HG02938 (cell line): ENCODE results near the gene TNFRSF11A.

Experiments
- ATAC-seq: cut with Tn5 transposase; IDR thresholded peaks from one replicate; pipeline ENCODE4 v1.9.1; 2021; ENCODE audit warnings: mild to moderate bottlenecking, moderate library complexity; ENCODE audit not compliant: unreplicated experiment

The TNFRSF11A gene

DNA sequence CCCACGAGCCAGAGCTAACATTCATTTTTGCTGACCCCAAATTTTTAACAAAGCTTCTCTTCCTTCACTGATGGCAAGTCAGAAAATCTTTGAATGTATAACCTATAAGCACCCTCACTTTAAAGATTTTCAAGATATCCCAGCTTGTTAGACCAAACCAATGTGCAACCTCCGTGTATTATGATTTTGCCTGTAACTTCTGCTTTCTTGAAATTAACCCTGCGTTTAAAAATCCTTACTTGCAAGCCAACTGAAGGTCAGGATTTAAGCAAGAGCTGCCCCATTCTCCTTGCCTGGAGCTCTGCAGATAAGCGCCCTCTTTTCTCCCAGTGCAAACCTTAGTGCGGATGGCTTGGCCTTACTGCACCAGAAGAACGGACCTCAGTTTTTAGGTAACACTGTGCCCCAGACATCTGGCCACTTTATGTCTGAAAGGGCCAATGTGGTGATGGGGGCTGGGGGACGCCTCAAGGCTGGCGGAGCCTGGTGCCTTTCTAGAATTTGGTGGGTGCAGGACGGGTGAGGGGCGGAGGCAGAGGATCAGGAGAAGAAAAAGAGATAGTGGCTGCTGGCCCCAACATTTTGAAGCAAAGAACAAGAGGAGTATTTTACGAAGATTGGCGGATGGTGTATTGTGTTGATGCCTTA, 805 bp upstream of the TNFRSF11A start:
- peak; percentile 0 for ATAC-seq

GRCh38 chr18:62325806-62326645, 916 bp downstream of the TNFRSF11A start:
- no peak for ATAC-seq

DNA sequence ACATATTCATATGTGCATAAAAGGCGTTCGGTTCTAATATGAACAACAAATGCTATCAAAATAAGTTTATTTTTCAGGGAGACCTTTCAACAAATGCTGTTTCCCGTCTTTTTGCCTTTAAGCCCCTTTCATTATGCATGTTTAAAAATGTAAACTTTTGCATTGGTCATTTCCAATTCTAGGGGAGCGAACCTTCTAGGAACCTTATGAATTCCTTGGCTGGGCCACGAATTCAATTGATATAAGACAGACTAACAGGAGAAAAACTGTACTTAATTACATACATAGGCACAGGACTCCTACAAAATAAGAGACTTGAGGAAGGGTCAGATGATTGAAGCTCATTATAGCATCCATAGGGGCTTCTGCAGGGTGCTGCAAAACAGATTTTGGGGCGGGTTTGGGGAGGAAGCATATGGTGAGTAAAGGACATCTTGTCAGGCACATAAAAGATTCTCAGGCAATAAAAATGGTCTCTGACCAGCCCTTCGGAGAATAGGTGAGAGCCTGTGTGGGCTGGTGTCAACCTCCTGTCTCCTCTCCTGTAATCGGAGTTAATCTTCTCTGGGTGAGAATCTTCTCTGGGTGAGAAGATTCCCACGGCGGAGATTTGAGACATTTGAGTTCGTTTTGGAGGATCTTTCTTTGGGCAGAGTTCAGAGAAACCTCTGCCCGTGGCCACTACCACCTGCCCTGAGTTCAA, 1.7 kb downstream of the TNFRSF11A start:
- ATAC-seq: no peak

DNA sequence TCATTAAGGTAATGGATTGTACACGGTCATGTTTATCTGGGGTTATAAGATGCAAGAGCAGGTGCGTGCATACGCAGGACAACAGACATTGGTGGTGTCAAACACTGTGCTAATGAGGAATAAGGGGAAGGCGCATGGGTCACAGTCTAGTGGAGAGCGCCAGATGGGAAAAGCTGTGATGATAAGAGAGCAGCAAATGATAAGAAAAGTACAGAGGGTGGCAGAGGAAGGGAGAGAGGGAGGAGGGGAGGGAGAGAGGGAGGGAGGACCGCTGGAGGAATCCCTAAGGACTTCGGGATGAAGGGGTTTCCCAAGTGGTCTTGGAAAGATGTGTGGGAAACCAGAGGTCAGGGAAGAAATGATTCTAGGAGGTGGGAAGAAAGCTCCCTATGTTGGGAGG, 2.9 kb downstream of the TNFRSF11A start:
- no peak for ATAC-seq

DNA sequence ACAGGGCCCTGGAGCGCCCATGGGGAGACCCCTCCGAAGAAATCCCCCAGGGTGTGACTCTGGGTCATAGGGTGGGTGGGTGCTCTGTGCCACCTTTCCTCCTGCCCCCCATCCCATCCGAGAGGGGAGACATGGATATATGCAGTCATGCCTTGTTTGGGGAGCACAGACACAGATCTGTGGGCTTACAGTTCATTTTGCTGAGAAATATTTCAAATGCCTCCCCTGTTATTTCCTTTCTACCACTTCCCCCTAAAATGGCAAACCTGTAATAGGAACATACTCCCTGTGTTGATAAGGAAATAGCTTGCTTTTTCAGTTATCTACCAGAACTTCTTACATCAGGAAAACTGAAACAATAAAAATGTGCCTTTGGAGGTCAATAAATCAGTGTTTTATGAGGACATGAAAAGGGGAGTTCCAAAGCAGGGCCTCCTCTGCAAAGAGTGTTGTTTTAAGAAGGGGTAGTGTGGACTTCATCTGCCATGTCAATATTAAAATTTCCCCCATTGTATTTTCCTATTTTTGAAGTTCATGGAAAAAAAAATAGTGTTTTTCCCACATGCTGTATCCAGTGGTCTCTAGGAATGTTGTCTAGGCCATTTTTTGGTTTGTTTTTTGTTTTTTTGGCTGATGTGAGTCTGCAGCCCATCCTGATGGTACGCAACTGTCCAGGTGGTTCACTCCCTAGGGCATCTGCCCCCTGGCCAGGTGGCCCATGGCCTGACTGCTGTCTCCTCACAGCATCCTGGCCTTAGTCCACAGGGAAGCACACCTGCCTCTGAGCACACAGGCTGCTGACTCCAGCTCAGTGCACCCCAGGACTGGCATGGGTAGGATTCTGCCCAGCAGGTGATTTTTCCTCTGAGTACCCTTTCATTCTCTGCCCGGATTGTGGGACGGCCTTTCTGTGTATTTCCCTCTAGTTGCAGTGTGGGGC, 3.7 kb downstream of the TNFRSF11A start:
- ATAC-seq: no peak

DNA sequence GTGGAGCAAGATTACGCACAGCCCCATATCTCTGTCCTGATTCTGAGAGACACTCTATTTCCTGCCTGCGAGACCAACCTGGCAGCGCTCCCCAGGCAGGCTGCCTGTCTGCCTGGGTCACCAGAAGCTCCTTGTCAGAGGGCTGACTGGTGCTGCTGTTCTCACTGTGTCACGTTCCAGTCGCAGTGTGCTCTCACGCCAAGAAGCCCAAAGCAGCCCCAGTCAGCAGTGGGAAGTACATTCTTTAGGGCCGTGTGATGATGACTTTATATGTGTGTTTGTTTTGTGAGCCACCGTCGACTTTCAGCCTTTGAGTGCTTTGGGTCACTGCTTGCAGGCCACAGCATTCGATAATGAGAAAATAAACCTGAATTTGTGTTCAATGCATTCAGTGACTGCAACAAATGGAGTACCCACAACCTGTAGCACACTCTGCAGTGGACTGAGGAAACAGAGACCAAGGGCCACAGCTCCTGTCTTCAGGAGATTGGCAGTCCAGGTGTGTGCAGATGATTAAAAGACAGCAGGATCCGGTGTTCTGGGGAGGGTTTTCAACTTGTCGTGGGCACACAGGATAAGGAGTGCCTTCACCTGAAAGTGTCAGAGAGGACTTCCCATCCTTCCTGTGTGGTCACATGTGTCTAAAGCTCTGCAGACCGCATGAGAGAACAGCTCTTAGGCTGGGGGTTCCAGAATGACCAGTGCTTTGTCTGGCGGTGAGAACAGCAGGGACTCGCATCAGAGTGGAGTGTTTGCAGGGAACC, 4.8 kb downstream of the TNFRSF11A start:
- no peak for ATAC-seq

- no peak for ATAC-seq
These were observed 5.5 kb downstream of the TNFRSF11A start for GRCh38 chr18:62330650-62331049.

DNA sequence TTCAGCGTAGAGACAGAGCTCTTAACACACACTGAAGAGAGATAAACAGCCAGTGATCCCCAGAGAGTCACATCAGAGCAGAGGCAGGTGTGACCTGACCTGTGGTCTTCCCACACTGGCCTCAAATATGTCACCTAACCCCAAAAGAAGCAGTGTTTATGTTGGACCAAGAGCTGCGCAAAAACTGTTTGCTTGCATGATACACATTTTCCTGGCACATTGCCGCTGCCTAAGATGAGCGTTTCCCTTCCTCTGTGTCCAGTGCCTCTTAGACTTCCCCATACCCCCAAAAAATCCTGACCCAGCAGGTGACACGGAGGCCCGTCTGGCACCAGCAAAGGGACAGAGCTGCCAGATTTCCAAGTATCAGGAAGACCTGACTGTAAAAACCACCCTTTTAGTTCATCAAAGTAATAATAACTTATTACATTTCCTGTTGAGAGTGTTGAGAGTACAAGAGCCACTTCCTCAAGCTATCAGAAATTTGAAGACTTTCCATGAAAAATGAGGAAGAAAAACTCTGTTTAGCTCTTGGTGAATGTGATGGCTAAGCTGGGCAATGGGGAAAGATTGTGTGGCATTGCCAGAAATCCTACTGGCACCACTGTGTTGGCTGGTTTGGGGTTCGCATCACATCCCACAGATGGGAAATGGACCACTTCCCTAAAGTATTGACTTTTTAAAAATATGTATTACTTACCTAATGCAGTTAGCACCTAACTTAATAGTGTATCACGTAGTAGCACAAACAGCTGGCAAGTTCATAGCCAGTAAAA, 6.7 kb downstream of the TNFRSF11A start:
- no peak for ATAC-seq

- no peak for ATAC-seq
These were observed 7.3 kb downstream of the TNFRSF11A start for GRCh38 chr18:62332431-62332830.

DNA sequence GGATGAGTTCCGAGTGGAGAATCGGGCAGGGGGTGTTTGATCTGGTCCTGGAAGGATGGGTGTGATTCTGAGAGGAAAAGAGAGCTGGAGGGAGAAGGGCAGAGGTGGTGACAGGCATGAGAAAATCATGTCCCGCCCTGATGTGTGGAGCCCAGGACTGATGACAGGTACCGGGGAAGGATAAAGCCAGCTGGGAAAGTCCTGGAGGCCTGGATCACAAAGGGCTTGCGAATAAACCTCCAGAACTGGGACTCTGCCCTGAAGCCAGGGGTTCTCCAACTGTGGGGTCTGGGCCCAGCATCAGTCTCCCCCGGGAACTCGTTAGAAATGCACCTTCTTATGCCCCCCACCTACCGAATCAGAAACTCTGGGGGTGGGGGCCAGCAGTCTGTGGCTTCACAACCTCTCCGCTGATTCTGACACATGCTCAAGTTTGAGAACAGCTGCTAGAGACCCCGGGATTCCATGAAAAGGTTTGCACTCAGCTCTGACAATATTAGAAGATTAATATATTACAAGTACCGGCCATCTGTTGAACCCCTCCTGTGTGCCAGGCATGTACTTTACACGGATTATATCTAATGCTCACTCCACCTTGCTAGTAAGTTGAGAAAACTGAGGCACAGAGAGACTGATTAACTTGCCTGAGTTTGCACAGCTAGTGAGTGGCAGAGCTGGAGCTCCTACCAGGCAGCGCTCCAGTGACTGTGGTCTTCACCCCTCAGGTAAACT, 8.0 kb downstream of the TNFRSF11A start:
- ATAC-seq: no peak

GRCh38 chr18:62334120-62334519, 9.0 kb downstream of the TNFRSF11A start:
- no peak for ATAC-seq

DNA sequence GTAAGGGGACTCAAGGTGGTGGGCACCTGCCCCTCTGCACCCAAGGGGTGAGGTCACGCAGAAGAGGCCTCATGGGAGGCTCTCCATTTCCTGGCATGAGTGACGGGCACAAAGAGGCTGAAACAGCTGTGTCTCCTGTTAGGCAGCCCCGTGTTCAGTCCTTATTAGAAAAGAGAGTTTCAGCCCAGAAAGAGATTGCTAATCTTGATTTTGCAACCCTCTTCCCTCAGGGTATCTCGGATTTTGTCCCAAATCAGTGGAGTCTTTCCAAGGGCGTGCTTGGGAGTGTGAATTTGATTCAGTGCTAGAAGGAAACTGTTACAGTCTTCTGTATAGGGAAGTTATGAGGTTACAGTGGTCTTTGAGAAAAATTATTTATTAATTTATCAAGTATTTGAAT, 10.4 kb downstream of the TNFRSF11A start:
- ATAC-seq: no peak

DNA sequence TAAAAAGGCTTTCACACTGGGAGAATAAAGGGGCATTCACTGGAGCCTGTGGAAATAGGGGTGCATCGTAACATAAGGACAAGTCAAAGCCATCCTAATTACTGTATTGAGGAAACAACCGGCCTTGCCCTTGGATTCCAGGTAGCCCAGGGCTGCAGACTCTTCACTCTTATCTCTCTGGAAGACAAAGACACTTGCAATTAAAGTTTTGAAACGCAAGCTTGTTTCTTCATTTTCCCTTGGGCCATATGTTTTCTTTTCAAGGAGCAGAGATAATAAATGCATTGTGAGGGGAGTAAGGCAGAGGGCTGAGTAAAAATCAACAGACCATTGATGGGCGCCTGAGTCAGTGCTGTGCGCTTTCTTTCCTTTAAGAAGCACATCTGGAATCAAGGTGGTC, 11.5 kb downstream of the TNFRSF11A start:
- no peak for ATAC-seq

DNA sequence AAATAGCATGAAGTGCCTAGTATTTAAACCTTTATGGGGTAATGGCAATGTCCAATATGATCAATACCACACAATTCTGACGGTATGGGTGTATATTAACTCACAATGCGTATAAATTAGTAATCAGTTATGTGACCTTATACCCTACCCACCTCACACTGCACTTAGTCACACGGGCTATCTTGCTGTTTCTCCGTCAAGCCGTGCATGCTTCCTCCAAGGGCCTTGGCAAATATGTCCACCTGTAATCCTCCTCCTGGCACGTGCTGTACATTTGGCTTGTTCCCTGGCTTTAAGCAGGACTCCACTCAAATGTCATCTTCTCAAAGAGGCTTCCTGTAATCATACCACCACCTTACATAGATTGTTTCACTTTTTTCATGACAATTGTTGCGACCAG, 12.2 kb downstream of the TNFRSF11A start:
- ATAC-seq: no peak

DNA sequence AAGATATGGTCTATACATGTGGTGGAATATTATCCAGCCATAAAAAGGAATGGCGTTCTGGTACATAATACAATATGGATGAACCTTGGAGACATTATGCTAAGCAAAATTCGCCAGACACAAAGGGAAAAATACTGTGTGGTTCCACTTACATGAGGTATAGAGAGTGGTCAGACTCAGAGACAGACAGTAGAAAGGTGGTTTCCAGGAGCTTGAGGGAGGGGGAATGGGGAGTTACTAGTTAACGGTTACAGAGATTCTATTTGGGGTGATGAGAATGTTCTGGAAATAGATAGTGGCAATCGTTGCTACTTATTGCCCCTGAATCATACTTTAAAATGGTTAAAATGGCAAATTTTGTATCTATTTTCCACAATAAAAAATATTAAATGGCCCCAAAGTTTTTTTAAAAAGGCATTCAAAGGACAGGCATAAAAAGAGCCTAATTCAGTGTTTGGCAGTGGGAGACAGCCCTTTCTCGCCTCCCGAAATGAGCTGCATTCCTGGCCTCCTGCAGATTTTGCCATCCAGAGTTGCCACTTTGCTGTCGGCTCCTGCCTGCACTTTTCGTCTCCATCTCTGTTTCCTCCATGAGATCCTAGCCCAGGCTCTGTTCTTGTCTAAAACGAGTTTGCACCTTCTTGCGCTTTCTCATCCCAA, 13.5 kb downstream of the TNFRSF11A start:
- peak; percentile 49 for ATAC-seq

DNA sequence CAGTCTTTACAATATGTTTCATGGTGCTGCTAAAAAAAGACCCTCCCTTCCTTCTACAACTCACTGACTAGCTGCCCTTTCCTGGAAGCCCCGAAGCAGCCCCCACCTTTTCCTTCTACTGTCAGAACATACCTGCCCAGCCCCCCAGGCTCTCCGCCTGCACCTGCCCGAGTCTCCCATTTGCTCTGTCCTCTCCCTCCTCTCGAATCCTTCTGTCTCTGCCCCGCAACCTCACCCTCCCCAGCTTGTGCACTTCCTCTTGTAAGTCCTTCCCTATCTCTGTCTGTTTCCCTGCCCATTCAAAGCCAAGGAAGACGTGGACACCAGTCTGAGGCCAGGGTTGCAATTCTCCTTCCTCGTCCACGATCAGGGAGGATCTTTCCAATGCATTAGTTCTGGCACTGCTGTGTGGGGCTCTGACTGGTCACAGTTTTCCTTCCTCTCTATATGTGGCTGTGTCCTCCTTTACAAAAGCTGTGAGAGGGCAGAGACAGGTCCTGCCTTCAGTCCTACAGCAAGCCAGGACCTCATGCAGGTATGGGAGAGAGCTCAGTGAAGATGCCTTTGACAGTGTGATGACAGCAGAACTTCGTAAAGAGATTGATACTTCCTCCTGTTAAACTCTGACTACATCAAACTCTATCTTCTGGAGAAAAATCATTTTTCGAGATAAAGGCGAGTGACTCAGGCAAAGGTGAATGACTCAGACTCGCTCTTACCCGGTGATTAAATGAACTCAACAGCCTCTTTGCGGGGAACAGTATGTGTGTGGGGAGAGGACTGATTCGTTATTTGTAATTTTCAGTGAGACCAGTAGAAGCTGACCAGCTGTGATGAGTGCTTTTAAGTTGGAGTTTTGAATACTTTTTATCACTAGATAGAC, 14.2 kb downstream of the TNFRSF11A start:
- ATAC-seq: no peak

DNA sequence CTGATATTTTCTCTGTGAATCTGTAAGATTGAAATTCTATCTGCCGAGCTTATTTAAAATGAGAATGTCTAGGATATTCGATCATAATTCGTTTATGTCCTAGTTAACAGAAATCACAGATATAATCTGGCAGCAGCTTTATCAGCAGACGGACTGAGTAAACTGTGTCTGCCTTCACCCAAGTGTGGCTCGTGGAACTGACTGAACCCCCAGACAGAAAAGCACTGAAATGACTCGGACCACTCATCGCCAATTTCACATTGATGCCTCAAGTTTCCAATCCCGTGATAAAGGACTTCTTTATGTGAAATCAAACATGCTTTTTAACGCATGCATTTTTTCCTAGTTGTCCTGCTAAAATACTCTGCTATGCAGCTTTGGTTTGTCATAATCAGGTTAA, 15.9 kb downstream of the TNFRSF11A start:
- ATAC-seq: no peak
